T-helper 1 cell (primary cell): ENCODE data around the gene PDGFA.

Source experiments
- DNase-seq, 5 donors: peaks; one replicate each; pipeline ENCODE4 v3.0.0-alpha.2; 2012 to 2020
- total RNA-seq, 4 donors: gene quantifications; one replicate each; lab custom pipeline; 2026; lab: John Stamatoyannopoulos, UW

PDGFA gene
- total RNA-seq = 0 to 0.31 (median 0.12) reads per million in 4 donors

DNA sequence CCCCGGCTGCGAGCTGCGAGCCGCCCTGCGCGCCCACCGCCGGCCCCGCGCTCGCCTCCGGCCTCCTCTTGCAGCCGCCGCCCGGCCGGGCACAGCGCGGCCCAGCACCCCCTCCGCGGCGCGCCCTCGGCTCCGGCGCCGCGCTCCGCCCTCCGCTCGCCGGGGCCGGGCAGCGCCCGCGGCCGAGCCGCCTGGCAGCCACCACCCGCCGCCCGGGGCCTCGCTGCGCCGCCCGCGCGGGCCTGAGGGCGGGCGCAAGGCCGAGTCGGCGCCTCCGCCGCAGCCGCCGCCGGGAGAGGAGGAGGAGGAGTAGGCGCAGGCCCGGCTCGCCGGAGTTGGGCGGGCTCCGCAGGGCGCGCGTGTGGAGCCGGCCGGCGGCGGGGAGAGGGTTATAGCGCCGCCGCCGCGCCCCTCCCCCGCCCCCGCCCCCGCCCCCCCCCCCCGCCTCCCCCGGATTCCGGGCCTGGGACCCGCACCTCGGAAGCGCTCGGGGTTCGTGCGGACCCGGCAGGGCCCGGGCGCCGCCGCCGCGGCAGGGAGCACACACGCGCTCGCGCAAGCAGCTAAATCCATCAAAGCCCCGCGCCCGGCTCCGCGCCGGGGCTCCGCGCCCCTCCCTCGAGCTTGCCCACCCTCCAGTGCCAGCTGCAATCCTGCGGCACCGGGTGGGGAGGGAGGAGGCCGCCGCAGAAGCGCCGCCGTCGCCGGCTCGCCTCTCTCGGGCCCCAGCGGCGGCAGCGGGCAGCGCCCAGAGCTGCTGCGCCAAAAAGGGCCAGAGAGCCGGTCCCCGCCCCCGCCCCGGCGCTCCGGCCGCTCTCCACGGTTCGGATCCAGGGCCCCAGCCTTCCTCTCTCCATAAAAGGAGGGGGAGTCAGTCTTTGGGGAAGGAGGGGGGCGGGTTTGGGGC lies at the start of gene PDGFA:
TSS of gene PDGFA (minus strand) at position 363 of the 907 bp plus-strand sequence. CDS start 845 bp downstream, outside the sequence.
- peak in 1 of 5 donors; percentile 19 for DNase-seq

DNA sequence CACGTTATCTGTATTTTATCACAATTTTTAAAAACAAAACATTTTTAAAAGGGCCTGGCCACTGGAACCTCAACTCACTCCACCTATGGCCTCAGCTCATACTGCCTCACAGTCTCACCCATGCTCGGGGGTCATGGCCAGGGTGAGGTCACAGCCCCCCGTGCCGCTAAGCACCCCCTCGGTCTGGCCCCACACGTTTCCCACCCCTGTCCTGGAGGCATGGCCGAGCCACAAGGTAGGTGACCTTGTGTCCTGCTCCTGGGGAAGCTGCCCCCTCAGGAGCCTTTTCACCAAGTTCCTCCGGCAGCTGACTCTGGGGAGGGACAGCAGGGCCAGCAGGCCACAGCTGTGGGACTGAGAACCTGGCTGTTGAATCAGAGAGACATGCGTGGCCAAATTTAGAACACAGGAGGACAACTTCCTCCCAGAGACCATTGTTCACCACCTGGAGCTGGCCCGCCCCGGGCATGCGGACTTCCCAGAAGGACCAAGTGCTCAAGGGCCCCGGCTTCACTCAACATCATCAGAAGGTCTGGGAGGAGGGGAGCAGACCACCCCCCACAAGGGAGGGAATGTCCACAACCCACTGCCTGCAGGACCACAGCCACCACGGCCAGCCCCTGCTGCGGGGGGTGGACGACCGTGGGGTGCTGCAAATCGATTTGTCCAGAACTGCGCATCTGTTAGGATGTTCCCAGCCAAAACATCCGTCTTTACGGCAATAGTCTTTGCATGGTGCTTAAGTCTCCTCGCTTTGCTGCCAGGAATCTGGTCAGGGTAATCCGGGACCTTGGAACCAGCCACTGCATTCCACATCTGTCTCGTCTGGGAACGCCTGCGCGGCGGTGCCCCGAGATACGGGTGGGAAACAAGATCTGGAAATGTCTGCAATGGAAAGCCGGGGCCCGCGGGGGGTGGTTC lies 48.6 kb upstream of the PDGFA start:
- DNase-seq = no peak

DNA sequence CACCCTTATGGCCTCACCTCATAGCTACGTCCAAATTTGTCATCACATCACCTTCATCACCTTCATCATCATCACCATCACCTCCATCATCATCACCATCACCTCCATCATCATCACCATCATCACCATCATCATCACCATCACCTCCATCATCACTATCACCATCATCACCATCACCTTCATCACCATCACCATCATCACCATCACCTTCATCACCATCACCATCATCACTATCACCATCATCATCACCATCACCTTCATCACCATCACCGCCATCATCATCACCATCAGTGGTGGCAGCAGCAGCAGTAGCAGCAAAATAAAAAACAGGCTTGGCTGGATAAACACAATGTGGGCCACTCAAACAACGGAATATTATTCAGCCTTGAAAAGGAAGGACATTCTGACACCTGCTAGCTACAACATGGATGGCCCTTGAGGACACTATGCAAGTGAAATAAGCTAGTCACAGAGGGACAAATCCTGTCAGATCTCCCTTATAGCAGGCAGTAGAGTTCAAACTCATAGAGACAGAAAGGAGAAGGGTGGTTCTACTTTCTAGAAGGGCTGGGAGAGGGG lies 47.7 kb upstream of the PDGFA start:
- no peak for DNase-seq

DNA sequence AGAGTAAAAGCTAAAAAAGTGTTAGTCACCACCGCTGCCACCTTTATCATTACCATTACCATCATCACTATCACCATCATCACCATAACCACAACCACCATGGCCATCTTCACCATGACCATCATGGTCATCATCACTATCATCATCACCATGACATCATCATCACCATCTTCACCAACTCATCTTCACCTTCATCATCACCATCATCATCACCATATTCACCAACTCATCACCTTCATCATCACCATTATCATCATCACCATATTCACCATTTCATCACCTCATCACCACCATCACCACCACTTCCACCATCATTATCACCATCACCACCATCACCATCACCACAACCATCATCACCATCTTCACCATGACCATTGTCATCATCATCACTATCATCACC lies 46.5 kb upstream of the PDGFA start:
- DNase-seq = no peak

DNA sequence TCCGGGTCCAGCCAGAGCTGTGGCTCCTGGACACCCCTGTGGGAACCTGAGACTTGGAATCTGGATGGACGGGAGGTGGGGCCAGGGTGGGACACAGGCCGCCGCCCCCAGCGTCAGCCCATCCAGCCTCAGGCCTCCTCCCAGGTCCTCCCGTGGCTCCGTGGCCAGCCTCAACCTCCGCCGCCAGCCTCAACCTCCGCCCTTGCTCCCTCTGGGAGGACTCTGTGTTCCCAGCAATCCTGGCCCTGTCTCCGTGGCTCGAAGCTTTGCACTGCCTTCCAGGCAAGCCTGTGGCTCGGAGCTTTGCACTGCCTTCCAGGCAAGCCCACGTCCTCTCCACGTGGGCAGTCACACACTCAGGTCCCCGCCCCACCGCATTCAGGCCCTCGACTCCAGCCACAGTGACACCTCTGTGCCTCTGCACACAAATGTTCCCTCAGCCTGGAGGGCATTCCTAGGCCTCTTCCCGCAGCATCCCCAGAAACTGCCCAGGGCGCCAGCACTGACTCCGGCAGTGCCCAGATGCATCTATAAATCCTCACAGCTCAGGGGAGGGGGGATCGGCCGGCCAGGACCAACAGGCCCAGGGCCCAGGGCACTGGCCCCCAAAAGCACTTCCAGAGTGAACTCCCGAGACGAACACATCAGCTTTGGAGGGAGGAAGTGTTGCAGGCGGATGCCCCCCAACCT lies 44.7 kb upstream of the PDGFA start:
- no peak for DNase-seq

DNA sequence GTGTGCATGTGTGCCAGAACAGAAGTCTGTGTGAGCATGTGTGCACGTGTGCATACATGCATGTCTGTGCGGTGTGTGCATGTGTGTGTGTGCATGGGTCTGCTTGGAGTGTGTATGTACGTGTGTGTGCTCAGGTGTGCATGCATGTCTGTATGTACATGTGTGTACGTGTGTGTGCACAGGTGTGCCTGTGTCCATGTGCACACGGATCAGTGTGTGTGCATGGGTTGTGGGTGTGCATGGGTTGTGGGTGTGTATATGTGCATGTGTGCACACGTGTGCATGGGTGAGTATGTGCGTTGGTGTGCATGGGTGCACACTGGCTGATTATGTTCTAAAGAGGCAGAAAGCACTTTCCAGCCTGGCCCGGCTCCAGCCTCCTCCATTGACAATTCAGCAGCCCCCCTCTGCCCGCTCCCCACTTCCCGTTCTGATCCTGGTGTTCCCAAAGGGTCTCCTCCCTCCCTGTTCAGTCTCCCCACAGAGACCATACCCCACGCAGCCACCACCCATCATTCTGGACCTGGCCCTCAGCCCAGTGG lies 44.1 kb upstream of the PDGFA start:
- DNase-seq = no peak

DNA sequence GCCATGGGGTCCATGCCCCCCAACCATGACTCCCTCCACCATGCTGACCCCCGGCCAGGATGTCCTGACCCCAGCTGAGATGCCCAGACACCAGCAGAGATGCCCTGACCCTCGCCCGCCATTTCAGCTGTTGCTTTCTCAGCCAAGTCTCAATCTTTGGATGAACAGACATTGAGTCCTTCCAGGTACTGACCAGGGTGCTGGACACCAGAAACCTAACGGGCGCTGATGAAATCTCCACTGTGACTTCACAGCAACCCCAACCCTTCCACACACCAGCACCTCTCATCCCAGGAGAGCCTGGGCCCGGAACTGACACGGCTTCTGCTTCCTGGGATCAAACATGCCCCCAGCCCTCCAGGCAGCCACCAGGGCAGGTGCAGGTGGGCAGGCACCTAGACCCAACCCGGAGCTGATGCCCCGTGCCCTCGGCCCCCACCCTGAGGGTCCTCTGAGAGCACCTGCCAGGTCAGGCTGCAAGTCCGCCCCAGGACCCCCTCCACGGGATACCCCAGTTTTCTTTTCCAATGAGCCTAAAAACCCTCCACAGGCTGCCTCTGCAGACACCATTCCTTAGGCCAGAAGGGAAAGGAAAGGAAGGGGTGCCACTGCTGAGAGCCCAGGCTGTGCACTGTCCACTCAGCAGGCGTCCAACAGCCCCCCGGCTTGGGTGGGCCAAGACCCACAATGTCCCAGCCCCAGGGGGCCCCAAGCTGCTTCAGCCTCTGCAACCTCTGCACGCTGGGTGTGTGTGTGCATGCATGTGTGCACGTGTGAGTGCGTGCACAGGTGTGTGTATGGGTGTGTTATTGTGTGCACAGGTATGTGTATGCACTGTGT lies 43.4 kb upstream of the PDGFA start:
- no peak for DNase-seq

DNA sequence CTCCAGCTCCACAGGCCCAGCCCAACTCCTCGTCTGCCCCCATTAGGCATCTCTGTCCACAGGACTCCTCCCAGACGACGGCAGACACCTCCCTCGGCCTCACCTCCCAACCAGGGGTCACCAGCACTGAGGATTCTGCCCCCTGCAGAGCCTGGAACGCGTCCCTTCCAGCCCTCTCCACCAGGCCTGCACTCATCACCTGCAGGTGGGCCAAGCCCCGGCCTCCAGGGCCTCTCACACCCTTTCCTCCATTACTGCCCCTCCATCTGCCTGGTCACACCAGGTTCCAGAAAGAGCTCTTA lies 42.7 kb upstream of the PDGFA start:
- no peak for DNase-seq

DNA sequence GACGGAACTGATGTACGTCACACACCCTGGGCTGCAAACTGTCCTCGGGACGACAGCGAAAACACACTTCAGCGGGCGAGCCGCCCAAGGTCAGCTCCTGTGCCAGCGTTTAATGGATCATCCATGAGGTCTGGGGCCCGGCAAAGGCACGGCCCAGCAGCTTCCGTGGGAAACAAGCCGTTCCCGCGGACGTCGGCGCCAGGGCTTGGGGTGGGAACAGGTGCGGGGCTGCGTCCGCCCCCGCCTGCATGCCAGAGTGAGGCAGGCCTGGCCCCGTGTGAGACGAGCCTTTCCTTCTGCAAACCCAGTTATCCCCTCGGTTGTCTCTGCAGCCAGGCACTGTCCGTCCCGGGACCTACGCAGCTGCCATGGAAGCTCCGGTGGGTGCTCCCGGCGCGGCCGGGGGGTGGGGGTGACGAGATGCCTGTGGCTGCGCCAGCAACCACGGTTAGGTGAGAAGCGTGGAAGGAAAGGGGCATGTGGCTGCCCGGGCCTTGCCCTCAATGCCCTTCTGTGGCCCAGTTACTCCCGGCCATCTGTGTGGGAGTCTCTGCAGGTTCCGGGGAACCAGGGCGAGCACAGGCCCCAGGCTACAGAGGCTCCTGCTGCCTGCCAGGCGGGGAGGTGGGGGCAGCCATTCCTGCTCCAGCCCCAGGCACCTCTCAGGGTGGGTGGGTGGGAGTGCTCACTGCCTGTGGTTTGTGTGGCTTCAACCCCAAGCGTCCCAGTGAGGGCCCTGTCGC lies 42.2 kb upstream of the PDGFA start:
- no peak for DNase-seq

DNA sequence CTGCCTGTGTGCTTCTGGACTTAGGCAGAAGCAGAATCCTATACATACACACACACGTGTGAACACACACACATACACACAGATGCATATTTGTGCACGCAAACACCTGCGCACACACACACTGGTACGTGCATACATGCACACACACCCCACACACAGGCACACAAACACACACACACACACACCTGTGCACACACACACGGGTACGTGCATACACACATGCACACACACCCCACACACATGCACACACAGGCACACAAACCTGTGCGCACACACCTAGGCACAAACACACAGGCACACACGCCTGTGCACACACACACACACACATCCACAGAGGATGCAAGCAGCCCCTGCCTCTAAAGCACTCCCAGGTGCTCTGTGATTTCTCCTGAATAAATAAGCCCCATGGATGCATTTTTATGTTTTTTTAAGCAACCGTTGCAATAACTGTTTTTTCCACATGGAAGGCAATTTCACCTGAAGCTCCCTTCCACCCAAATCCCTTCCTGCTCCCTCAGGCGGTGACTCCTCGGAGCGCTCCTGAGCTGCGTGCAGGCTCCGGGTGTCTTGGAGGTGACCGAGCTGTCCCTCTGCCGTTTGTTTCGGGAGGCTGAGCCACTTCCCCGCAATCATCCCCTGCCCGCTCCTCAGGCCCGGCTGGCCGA lies 41.5 kb upstream of the PDGFA start:
- no peak for DNase-seq

DNA sequence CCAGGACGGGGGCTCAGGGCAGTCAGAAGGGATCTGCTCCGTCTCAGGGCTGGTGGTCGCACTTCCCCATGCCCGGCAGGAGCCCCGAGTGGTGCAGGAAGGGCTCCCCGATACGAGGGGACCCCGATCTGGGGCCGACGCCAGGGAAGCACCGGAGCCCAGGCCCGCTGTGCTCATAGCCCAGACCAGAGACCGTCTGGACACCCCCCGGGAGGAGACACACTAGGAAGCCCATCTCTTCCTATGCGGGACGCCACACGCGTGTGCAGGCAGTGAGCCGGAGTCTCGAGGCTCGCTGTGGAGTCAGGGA lies 39.7 kb upstream of the PDGFA start:
- no peak for DNase-seq

DNA sequence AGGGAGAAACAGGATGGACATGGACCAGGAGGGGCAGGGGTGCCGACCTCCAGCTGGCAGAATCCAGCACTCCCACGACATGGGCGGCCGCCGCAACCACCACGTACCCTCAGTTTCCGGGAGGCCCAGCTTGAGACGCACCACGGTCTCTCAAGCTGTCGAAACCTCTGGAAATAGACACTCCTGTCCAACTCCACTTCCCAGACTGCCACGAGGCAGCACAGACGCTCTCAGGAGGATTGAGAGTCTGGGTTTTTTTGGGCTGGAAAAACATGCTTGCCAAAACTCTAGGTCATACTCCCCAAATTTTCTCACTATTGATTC lies 37.9 kb upstream of the PDGFA start:
- no peak for DNase-seq

DNA sequence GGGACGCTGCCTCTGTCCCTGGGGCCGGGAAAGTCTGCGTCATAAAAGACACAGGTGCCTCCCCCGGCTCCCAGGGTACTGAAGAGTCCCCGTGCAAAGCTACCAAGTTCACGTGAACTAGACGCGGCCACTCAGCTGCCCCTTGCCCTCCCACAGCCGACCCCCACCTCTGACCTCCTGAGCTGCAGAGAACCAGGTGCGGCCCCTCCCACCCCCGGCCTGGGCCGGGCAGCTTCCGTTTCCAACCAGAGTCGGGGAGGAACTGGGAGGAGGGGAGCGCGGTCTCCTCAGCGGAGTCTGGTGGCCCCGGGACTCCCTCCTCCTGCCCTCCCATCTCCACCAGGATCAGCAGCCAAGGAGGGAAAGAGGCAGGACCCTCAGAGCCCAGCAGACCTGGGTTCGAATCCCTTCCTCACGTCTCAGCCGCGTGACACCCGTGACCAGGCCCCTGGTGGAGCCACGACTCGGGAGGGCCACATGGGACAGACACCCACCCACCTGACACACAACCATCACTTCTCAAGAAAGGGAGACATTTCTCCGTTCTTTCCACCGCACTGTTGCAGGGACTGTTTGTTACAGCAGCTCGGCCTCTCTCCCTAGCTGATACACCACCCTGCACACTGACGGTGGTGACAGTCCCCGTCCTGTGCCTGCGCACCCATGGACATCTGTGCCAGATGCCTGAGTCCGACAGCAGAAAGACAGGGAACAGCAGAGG lies 37.4 kb upstream of the PDGFA start:
- DNase-seq = no peak

DNA sequence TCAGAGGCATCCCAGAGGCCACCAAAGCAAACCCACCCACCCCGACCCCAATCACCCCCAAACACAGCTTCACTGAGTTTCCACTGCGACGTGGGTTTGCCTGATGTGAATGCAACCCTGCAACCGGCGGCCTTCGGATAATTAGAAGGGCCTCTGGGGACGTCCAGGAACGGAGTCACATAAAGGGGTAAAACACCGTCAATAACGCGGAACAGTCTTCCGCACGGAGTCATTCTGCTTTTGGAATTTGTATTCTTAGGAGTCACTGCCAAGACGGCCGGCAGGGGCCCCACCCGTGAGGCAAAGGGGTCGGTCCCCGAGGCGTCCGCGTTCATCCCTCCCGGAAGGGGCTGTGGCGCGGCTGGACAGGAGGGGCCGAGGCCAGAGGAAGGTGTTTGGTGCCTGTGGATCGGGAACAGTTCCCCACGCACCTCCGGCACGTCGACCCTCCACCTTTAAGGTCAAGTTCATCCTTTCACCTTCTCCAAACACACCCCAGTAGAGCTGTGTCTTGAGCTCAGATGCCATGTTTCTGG lies 36.7 kb upstream of the PDGFA start:
- DNase-seq = no peak

DNA sequence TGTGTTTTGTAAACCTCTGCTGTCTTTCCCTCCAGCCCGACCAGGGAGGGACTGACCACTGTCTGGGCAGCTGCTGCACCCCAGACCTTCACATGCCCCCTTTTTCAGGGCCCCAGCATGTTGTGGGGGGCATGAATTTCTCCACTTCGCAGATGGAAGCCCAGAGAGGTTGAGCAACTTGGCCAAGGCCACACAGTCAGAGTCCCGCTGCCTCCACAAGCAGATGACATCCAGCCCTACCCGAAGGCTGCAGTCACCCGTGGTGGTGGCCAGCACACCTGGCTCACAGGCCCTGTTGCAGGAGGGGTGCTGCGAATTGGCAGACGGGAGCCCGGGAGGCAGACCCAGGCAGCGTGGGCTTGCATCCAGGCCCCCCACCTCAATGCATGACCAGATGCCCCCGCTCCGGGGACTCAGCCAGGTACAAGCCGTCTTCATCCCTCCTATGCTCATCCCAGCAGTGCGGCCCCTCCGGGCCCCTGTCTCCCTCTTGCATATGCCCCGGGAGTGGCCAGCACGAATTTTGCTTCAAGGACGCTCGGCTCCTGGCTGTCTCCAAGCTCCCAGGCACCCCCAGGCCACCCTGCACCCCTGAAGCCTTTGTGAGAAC lies 36.0 kb upstream of the PDGFA start:
- no peak for DNase-seq

DNA sequence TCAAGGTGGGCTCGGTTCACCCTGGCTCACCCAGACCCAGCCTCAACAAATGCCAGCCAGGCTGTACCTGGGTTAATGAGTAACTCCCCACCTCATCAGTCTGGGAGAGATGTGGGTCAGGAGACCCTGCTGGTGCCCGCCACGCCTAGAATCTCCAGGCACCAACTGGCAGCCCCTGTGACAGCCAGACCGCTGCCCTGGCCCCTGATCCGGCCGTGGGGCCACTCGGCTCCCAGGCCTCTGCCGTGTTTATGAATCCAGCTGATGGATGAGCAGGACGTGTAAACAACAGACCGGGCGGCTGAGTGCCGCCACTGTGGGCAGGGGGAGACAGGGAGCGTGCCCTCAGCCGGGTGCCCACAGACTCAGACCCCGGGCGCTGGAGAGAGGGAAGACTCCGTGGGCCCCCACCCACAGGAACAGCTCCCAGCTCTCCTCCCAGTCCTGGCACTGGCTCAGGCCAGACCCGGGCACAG lies 34.0 kb upstream of the PDGFA start:
- DNase-seq = no peak

DNA sequence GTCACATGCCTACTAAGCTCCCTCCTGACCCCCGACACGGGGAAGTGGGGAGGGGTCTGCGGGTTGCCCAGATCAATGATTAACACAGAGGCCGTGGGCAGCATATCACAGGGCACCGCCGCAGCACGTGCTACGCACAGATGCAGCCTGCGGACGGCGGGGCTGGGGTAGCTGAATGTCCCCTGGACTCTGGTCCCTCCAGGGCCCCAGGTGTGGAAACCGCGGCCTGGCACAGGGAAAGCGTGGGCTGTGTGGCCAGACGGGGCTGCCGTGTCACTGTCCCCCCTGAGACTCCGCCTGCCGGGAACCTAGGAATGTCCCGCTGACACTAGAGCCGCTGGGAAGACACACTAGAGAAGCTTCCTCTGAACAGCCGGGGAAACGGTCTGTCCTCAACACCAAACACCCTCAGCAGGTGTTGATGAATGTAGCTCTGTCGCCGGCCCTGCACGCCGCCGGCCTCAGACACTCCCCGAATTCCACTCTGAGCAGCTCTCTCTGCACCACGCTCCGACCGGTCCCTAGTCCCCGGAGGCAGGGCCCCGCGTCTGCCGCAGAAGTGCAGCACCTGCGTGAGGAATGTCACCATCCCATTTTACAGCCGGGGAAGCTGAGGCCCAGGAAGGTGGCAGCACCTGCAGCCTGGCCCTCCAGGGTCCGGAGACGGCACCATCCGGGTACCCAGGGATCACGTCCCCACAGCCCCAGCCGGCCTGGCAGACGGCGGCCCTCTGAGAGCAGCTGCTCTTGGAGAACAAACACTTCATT lies 33.4 kb upstream of the PDGFA start:
- no peak for DNase-seq
